Measurements from ENCODE around the gene ADGRA3.

The ADGRA3 gene

GRCh38 chr4:22439947-22440346 lies 75.9 kb downstream of the ADGRA3 start:
- Histone ChIP-seq H3K79me2 (ENCODE audit: low read length) (no peaks in the 10 kb centered on the region), H4K20me1 (ENCODE audit: insufficient read depth, low read length) (no peaks in the 10 kb centered on the region), H2AFZ (ENCODE audit: low read length) (no peak overlapping the region), H3K9ac (ENCODE audit: low read length) (no peak overlapping the region), H3K9me2 (replicated peaks; ENCODE audit: insufficient read depth, low read length) (no peaks in the 10 kb centered on the region), H3K27ac (ENCODE audit: low read length) (no peak overlapping the region), H3K27me3 (replicated peaks; ENCODE audit: insufficient read depth, low read length) (no peaks in the 10 kb centered on the region), H3K4me2 (ENCODE audit: low read depth, low read length) (no peak overlapping the region), H3K9me3 (replicated peaks; ENCODE audit: insufficient read depth, low read length) (no peaks in the 10 kb centered on the region), H3F3A (ENCODE audit: insufficient read depth, low read length) (peaks cover 8% of the 10 kb centered on the region; the same call in 1 of the 2 replicates), H3K36me3 (replicated peaks; ENCODE audit: insufficient read depth, low read length) (no peaks in the 10 kb centered on the region), H3K4me3 (ENCODE audit: low read length) (no peak overlapping the region), H3K4me1 (ENCODE audit: low read length) (no peaks in the 10 kb centered on the region)
- no peak for DNase-seq
- TF ChIP-seq CTCF (IDR thresholded peaks at IDR 0.05; ENCODE audit: low read length) (no peak), EZH2 (optimal IDR thresholded peaks at IDR 0.05; ENCODE audit: low read depth, low read length) (no peak), EZH2phosphoT487 (IDR thresholded peaks at IDR 0.05; ENCODE audit: low read length) (no peak)

DNA sequence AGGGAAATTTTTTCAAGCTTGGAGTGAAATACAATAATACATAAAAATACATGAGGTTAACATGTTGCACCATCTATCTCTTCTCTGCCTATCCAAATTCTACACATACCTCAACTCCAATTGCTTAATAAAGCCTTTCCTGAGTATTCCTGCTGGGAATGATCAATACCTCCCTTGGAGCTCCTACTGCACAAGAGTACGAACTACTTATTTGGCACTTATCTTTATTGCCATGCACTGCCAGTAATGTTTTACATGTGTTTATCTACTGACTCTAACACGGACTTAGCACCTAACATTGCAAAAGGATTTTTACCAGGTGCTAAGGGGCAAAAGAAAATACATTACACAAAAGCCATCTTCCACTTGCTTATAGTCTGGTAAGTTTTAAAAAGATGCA lies 80.2 kb downstream of the ADGRA3 start:
- no peak overlapping the region for H3K27ac ChIP-seq (ENCODE audit: low read length)
- H3K9ac ChIP-seq (ENCODE audit: low read length), result no peak overlapping the region
- no peak overlapping the region for H2AFZ ChIP-seq (ENCODE audit: low read length)
- no peaks in the 10 kb centered on the region for H4K20me1 ChIP-seq (ENCODE audit: insufficient read depth, low read length)
- H3K4me2 ChIP-seq (ENCODE audit: low read depth, low read length), result no peak overlapping the region
- no peaks in the 10 kb centered on the region for H3K4me1 ChIP-seq (ENCODE audit: low read length)
- DNase-seq, result no peak
- H3K27me3 ChIP-seq (replicated peaks; ENCODE audit: insufficient read depth, low read length), result no peaks in the 10 kb centered on the region
- H3K9me2 ChIP-seq (replicated peaks; ENCODE audit: insufficient read depth, low read length), result no peaks in the 10 kb centered on the region
- H3F3A ChIP-seq (ENCODE audit: insufficient read depth, low read length), result no peaks in the 10 kb centered on the region
- no peaks in the 10 kb centered on the region for H3K79me2 ChIP-seq (ENCODE audit: low read length)
- no peaks in the 10 kb centered on the region for H3K9me3 ChIP-seq (replicated peaks; ENCODE audit: insufficient read depth, low read length)
- TF ChIP-seq EZH2 (optimal IDR thresholded peaks at IDR 0.05; ENCODE audit: low read depth, low read length), result no peak
- TF ChIP-seq CTCF (IDR thresholded peaks at IDR 0.05; ENCODE audit: low read length), result no peak
- TF ChIP-seq EZH2phosphoT487 (IDR thresholded peaks at IDR 0.05; ENCODE audit: low read length), result no peak
- no peak overlapping the region for H3K4me3 ChIP-seq (ENCODE audit: low read length)
- no peaks in the 10 kb centered on the region for H3K36me3 ChIP-seq (replicated peaks; ENCODE audit: insufficient read depth, low read length)

DNA sequence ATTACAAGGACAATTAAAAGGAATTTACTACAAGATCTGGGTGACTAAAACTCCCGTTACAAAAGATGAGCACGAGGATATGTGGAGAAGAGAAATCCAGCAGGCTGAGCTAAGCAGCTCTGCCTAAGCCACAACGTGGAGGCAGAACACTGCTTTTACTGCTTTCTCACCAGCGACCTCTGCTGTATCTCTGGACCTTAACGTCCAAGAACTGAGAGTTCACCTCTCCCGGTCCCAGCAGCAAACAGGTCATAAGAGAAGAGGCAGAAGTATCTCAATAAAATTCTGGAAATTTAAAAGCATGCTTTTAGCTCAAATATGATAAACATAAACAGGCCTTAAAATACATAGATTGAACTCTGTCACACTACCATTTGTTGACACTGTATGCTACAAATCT lies 81.0 kb downstream of the ADGRA3 start:
- TF ChIP-seq EZH2phosphoT487 (IDR thresholded peaks at IDR 0.05; ENCODE audit: low read length) (no peak), CTCF (IDR thresholded peaks at IDR 0.05; ENCODE audit: low read length) (peak; percentile 43)
- H2AFZ ChIP-seq (ENCODE audit: low read length), result no peak overlapping the region
- no peaks in the 10 kb centered on the region for H3K36me3 ChIP-seq (replicated peaks; ENCODE audit: insufficient read depth, low read length)
- H3K79me2 ChIP-seq (ENCODE audit: low read length), result no peaks in the 10 kb centered on the region
- no peaks in the 10 kb centered on the region for H3K9me2 ChIP-seq (replicated peaks; ENCODE audit: insufficient read depth, low read length)
- H3K4me3 ChIP-seq (ENCODE audit: low read length), result no peak overlapping the region
- H3K9ac ChIP-seq (ENCODE audit: low read length), result no peak overlapping the region
- H4K20me1 ChIP-seq (ENCODE audit: insufficient read depth, low read length), result no peaks in the 10 kb centered on the region
- no peaks in the 10 kb centered on the region for H3F3A ChIP-seq (ENCODE audit: insufficient read depth, low read length)
- no peaks in the 10 kb centered on the region for H3K9me3 ChIP-seq (replicated peaks; ENCODE audit: insufficient read depth, low read length)
- peak; percentile 47 for DNase-seq
- H3K4me2 ChIP-seq (ENCODE audit: low read depth, low read length), result no peak overlapping the region
- H3K4me1 ChIP-seq (ENCODE audit: low read length), result no peaks in the 10 kb centered on the region
- no peaks in the 10 kb centered on the region for H3K27me3 ChIP-seq (replicated peaks; ENCODE audit: insufficient read depth, low read length)
- H3K27ac ChIP-seq (ENCODE audit: low read length), result no peak overlapping the region
